Hippocampal formation (tissue), 2 donors: ENCODE results near the gene HTRA1.

Source experiments
- DNase-seq, 2 donors: peaks; one replicate each; lab custom pipeline; 2025; lab: John Stamatoyannopoulos, UW

The HTRA1 gene

GRCh38 chr10:122515588-122516231 is 54.4 kb downstream of the HTRA1 start:
- no peak for DNase-seq

DNA sequence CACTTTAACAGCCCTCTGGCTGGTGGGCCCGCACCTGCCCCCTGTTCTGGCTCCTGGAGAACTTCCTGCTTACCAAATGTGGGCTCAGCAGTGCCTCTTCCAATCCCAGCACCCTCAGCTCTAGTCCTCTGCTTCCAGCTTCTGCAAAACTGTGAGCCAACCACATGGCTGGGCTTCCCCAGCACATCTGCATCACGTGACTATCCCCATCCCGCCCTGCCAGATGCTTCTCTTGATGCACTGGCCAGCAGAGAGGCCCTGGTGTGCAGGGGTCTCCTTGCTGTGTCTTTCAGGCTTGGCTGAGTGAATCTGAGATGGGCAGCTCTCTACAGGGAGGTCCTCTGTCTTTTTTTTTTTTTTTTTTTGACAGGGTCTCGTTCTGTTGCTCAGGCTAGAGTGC is 55.4 kb downstream of the HTRA1 start:
- DNase-seq = peak in 1 of 2 donors; percentile 13

DNA sequence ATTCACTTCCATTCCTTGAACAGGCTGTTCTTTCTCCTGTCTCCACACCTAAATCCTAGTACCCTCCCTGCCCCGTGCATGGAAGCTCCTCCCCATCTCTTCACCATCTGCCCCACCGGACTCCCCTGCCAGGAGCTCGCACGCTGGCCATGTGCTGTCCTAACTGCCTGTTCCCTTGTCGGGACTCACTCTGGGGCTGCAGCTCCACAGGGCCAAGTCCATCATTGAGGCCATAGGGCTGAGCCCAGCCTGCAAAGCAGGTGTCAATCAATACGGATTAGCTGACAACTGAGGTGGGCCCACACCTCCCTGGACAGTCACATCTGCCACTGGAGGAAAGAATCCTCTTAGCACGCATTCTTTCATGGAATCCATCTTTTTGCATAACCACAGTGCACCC is 57.8 kb downstream of the HTRA1 start:
- no peak for DNase-seq

DNA sequence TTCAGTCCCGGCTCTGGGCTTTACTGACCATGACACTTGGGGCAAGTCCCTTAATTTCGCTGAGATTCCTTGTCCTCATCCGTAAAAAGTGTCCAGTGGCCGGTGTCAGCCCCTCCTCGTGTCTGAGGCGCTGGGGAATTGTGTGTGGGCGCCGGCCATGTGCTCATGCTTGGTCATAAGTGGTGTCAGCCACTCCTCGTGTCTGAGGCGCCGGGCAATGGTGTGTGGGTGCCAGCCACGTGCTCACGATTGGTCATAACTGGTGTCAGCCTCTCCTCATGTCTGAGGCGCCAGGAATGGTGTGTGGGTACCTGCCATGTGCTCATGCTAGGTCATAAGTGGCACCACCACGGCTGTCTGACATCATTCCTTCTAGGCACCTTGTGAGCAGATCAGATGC is 58.5 kb downstream of the HTRA1 start:
- DNase-seq = no peak

- DNase-seq = no peak
These were observed 59.7 kb downstream of the HTRA1 start for GRCh38 chr10:122521011-122521410.

- no peak for DNase-seq
These were observed 63.5 kb downstream of the HTRA1 start for GRCh38 chr10:122524811-122525210.

DNA sequence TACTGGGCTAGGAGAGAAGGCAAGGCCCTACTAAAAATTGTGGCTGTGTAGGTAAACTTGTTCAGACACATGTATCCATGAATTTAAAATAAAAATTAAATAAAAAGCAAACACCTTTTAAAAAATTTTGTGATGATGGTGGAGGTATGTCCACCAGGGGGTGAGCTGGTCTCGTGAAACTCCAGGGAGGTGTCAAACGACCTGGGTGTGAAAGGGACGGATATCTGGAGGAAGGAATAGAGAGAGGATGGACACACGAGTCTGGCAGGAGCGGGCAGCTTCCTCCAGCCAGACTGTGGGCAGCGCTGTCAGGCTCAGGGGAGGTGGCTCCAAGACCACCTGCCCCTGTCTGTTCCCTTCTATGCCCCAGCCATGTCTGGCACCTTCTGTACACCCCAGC is 64.4 kb downstream of the HTRA1 start:
- DNase-seq = no peak

DNA sequence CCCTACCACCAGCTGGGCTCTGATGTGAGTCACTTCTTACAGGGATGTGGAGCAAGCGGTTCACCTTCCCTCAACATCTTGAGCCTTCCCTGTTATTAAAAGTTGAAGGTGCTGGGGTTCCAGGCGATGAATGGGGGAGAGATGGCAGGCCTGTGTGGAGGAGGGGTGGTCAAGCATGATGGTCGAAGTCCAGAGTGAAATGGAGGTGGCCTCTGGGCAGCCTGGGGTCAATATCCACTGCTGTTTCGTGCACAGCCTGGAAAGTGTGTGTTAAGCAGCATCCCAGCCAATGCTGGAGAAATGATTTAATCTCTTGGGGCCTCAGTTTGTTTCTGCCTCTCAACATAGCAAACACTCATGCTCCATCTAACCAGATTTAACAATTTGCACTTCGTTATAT is 65.5 kb downstream of the HTRA1 start:
- no peak for DNase-seq

DNA sequence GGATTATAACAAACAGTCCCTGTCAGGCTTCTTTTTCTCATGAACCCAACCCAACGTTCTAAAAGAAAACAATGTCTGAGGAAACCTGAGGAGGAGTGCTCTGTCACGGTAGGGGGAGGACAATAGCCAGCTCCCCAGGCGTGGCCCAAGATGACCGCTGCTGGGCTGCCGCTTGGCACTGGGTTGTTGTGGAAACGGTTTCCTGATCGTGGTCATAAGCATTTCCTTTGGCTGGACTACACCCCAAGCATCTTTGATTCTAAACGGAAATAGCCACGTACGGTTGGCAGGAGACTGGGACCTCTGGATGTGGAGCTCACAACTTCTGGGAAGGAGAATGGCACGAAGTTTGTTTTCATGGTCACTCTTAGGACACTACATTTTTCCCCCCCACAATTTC is 68.8 kb downstream of the HTRA1 start:
- DNase-seq = no peak

DNA sequence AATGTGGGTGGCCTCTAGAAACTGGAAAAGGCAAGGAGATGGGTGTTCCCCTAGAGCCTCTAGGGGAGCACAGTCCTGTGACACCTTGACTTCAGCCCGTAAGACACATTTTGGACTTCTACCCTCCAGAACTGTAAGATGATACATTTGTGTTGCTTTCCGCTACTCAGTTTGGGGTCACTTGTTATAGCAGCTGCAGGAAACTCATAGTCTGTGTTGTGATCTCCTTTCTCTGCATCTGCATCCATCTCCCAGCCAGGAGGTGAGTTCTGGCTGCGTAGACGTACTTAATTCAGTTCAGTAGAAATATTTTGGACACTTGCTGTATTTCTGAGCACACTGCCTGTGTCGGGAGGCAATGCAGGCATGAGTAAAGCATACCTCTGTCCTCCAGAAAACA is 69.9 kb downstream of the HTRA1 start:
- no peak for DNase-seq

DNA sequence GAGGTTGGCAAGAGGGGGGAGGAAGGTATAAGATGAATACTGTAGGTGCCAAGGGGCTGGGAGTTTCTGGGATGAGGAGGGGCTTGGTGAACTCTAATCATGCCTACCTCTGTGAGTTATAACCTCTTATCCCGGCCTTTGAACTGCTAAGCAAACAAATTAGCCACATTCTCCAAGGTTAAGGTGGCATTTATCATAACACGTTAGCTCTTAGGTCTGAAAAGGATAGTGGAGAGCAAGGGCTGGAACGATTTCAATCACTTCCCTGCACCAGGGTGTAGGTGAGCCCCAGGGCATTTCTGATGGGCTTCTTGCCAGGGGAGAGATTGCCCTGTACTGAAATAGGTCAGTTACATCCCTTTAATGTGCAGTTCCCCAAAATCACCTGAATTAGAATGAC is 70.6 kb downstream of the HTRA1 start:
- DNase-seq = no peak

DNA sequence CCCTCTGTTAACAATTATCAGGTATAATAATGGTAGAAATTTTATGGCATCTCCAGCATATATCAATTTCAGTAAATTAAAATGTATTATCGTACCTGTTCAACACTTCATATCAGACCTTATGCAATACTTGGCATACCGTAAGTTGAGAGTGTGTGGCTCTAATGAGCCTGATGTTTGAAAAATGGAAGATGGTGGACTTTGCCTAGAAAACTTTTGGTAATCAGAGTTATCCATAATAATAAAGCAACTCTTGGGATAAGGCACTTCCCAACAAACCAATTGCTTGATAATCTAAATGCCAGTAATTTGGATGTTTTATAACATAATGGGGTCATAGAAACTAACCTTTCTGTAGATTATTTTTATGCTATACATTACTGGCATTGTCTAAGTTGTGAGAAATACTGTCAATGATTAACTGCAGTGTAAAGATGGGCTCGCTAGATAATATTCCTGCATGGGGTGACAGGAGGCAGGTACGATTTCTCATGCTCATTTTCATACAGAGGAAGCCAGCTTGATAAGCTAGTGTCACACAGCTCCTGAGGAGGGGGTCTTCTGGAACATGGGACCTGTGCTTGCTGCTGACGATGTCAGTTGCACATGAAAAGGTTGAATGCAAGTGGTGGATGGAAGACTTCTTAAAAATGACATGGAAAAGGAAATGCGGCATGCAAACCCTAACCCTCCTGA is 71.4 kb downstream of the HTRA1 start:
- DNase-seq = no peak

GRCh38 chr10:122537545-122537944 is 76.2 kb downstream of the HTRA1 start:
- no peak for DNase-seq

GRCh38 chr10:122541541-122542002 is 80.2 kb downstream of the HTRA1 start:
- DNase-seq = no peak

DNA sequence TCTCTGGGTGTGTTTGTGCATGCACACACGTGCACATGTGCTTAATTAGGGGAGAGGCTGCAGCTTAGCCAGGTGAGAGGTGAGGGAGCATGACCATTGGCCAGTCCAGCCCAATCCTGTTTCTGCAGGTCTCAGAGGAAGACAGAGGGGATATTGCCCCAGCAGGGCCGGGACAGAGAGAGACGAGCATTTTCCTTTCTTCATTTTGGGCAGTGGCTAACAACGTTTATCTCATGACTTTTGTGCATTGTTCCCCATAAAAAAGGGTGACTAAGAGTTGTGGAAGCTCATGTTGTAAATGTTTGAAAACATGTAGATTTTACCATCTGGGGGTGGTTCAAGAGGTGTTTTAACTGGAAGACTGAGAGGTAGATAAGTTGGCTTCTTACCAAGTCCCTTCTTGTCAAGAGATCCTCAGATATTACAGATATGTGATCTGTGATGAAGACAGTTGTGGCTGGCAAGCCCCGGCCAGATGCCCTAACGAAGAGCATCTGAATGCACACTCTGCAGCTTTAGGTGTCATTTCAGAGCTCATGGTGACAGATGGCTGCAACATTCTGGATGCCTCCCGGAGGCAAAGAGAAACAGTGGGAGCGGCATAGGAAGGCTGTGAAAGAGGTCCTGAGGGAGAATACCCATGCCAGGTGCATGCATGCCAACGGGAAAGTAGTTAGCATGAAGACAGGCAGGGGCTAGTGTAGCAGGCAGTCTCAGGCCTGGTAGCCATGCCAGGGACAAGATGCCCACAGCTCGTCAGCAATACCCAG is 82.5 kb downstream of the HTRA1 start:
- peak in 1 of 2 donors; percentile 8 for DNase-seq

DNA sequence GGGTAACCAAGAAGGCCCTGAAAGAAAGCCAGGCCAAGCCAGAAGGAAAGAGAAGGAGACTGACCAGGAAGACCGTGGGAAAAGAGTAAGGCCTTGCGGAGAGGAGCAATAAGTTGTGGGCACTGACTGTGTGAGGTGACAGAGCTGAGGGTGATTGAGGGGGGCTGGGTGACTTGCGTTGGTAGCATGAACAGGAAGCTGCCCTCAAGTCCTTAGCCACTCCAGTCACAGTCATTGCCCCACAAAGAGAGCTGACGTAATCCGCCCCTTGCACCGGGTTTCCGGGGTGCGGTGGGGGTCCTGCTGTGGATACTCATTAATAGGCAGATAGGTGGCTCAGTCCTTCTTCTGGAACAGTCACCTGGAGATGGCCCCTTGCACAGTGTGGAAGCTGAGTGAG is 83.1 kb downstream of the HTRA1 start:
- no peak for DNase-seq

GRCh38 chr10:122546242-122546641 is 84.9 kb downstream of the HTRA1 start:
- DNase-seq = no peak

DNA sequence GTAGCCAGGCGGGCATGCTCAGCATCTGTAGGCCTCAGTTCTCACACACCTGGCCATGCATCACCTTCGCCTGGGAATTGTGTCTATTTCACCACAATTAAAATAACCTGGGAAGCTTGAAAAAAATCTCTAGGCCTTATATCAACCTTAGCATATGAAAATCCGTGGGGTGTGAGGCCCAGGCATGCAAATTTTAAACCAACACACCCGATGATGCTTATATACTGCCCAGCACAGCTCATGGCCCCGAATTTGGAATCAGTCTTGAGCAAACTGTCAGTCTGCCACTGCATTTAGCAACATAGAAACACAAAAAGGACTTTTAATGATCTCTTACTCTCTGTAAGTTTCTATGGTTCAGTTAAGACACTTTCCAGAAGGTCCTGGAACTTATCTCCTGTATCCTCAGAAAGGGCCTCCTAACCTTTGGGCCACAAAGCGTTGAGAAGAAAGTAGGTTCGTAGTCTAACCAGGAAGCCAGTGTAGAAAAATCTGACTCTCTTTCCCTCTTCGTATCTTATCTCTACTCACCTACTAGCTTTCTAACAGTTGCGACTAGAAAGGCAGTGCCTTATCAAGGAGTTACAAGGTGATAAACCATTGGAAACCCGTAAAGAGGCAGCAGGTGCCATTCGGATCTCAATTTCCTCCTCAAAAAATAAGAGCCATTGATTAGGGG is 87.2 kb downstream of the HTRA1 start:
- DNase-seq = no peak

- no peak for DNase-seq
These were observed 88.3 kb downstream of the HTRA1 start for GRCh38 chr10:122549636-122550035.

DNA sequence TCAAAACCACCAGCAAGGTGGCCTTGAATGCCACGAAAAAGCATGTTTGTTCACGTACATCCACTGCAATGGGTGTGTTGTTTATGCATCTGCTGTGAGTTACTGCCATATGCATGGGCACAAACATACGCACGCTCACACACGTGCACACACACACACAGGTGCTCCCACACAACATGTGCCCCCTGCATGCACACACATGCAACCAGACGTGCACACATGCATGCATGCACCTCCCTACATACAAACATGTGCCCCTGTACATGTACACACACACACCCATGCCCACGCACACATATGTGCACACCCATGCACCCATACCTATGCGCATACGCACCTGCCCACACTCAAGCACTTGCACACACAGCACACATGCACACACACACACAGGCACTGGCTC is 89.1 kb downstream of the HTRA1 start:
- DNase-seq = no peak

GRCh38 chr10:122550983-122551382 is 89.6 kb downstream of the HTRA1 start:
- DNase-seq = no peak

- peak in 1 of 2 donors; percentile 9 for DNase-seq
These were observed 90.1 kb downstream of the HTRA1 start for GRCh38 chr10:122551450-122551849.
